HepG2 (cell line): ENCODE results near the gene SMIM29. TPM values are rescaled to one million over a fixed set of nuclear protein-coding genes. Genes with fewer than 3 reads are reported as not detected.

ENCODE experiments used
- ATAC-seq: fragments of 200-7000 bp; cut with Tn5 transposase; 3 replicates; pipeline ENCODE4 v1.9.1; 2020; ENCODE audit warnings: mild to moderate bottlenecking, moderate library complexity
- BruUV-seq: library from RNA; stranded (reverse); fragments of 400-500 nt; replicated peaks from 2 replicates; lab custom pipeline; 2021; lab: Mats Ljungman, UMichigan
- CTCF ChIA-PET: fragments of 300-600 bp; formaldehyde crosslinking; extraction: SDS; loops from one replicate; lab custom pipeline; 2021; ENCODE audit warnings: low total read pairs, inconsistent platforms, low intra/inter-chr PET ratio; lab: Yijun Ruan, JAX
- POLR2A ChIA-PET: fragments of 350-600 bp; sonication (Branson Sonifier 250); formaldehyde crosslinking; loops from one replicate; lab custom pipeline; 2020; ENCODE audit warnings: antibody characterized with exemption, inconsistent platforms; lab: Yijun Ruan, JAX
- DNase-seq: peaks from one replicate; pipeline ENCODE4 v3.0.0-alpha.2; 2015; ENCODE audit warnings: low spot score
- FAIRE-seq: peaks from 3 replicates; lab custom pipeline; 2011; peaks lifted over from hg19 to GRCh38; lab: Jason Lieb, UNC
- H2AFZ ChIP-seq: one replicate; pipeline ENCODE4 v1.6.1; 2011; ENCODE audit warnings: low read length, inconsistent platforms
- H3K27ac ChIP-seq: fragments of 300-600 bp; 3 replicates; pipeline ENCODE4 v1.8.0; 2011; ENCODE audit warnings: mixed run types, mild to moderate bottlenecking, mixed read lengths, low read length, inconsistent platforms; ENCODE audit not compliant: insufficient read depth; ENCODE audit errors: extremely low read length
- H3K27me3 ChIP-seq, 2 experiments: fragments of 200-600 bp in 1 of 2; 2 replicates in 1 of 2; 3 replicates in 1 of 2; pipeline versions ENCODE4 v1.6.0 to v1.8.0; 2011; ENCODE audit warnings: low read length in 2 of 2, mild to moderate bottlenecking in 2 of 2, moderate library complexity in 2 of 2, inconsistent platforms in 1 of 2; ENCODE audit not compliant: insufficient read depth in 2 of 2, control insufficient read depth in 1 of 2
- H3K36me3 ChIP-seq, 2 experiments: fragments of 200-600 bp in 1 of 2; replicated peaks in 1 of 2; 2 replicates in 1 of 2; 3 replicates in 1 of 2; pipeline versions ENCODE4 v1.5.1 to v1.8.0; 2011; ENCODE audit warnings: low read length in 2 of 2, inconsistent platforms in 1 of 2; ENCODE audit not compliant: insufficient read depth in 2 of 2, control insufficient read depth in 1 of 2
- H3K4me1 ChIP-seq: 2 replicates; pipeline ENCODE4 v1.5.1; 2012; ENCODE audit warnings: low read length, inconsistent platforms; ENCODE audit not compliant: insufficient read depth
- H3K4me2 ChIP-seq: 2 replicates; pipeline ENCODE4 v1.6.0; 2011; ENCODE audit warnings: low read depth, low read length, inconsistent platforms
- H3K4me3 ChIP-seq, 3 experiments: fragments of 200-600 bp in 1 of 3; sonication (generic), shearing (Covaris generic) in 1 of 3; replicated peaks in 1 of 3; 2 replicates each; pipeline ENCODE4 v1.5.1; 2011 to 2016; ENCODE audit warnings: low read length in 3 of 3, inconsistent platforms in 2 of 3, low read depth in 2 of 3, mild to moderate bottlenecking in 2 of 3, control low read depth in 1 of 3, mixed read lengths in 1 of 3; ENCODE audit not compliant: insufficient read depth in 1 of 3
- H3K79me2 ChIP-seq: one replicate; pipeline ENCODE4 v1.6.1; 2011; ENCODE audit warnings: low read length, inconsistent platforms; ENCODE audit not compliant: insufficient read depth
- H3K9ac ChIP-seq: 2 replicates; pipeline ENCODE4 v1.6.0; 2011; ENCODE audit warnings: mild to moderate bottlenecking, low read depth, low read length, inconsistent platforms; ENCODE audit not compliant: insufficient read depth
- H3K9me3 ChIP-seq: 2 replicates; pipeline ENCODE4 v1.5.1; 2012; ENCODE audit warnings: mild to moderate bottlenecking, low read length
- H4K20me1 ChIP-seq: 2 replicates; pipeline ENCODE4 v1.6.0; 2011; ENCODE audit warnings: inconsistent platforms, mild to moderate bottlenecking, low read length, moderate library complexity; ENCODE audit not compliant: insufficient read depth
- GFI1 ChIP-seq: sonication (generic); formaldehyde crosslinking; IDR thresholded peaks from 2 replicates; pipeline ENCODE4 v1.5.0; 2020; ENCODE audit warnings: missing genetic modification reagents, mild to moderate bottlenecking, borderline replicate concordance
- HNF4G ChIP-seq, 2 experiments: sonication (generic) in 1 of 2; formaldehyde crosslinking in 1 of 2; IDR thresholded peaks; 2 replicates each; pipeline versions ENCODE4 v1.4.0 to v1.6.1; 2011 to 2020; ENCODE audit warnings: borderline replicate concordance in 2 of 2, low read depth in 2 of 2, mild to moderate bottlenecking in 2 of 2, low read length in 1 of 2, missing genetic modification reagents in 1 of 2, moderate library complexity in 1 of 2
- TBP ChIP-seq: sonication (generic); formaldehyde crosslinking; IDR thresholded peaks from 2 replicates; pipeline ENCODE4 v1.5.0; 2020; ENCODE audit warnings: missing genetic modification reagents
- U2AF1 ChIP-seq: fragments of 200-400 bp; formaldehyde crosslinking; optimal IDR thresholded peaks from 2 replicates; pipeline ENCODE3; 2017; ENCODE audit warnings: mild to moderate bottlenecking, low read depth, low read length
- U2AF2 ChIP-seq: fragments of 200-400 bp; formaldehyde crosslinking; IDR thresholded peaks from 2 replicates; pipeline ENCODE4 v1.6.1; 2017; ENCODE audit warnings: low read depth, mild to moderate bottlenecking, low read length
- ZFP90 ChIP-seq: sonication (generic); formaldehyde crosslinking; IDR thresholded peaks from 2 replicates; pipeline ENCODE4 v1.8.0; 2022; ENCODE audit warnings: missing genetic modification reagents, mild to moderate bottlenecking, inconsistent platforms, borderline replicate concordance
- ZNF251 ChIP-seq: sonication (generic); formaldehyde crosslinking; IDR thresholded peaks from 2 replicates; pipeline ENCODE4 v1.9.0; 2021; ENCODE audit warnings: mild to moderate bottlenecking, missing genetic modification reagents
- ZNF256 ChIP-seq: sonication (generic); formaldehyde crosslinking; conservative IDR thresholded peaks from 2 replicates; pipeline ENCODE4 v1.4.0; 2020; ENCODE audit warnings: missing genetic modification reagents
- ZNF337 ChIP-seq: sonication (generic); formaldehyde crosslinking; IDR thresholded peaks from 2 replicates; pipeline ENCODE4 v1.5.1; 2020; ENCODE audit warnings: missing genetic modification reagents, low read depth, mild to moderate bottlenecking, borderline replicate concordance
- ZNF431 ChIP-seq: sonication (generic); formaldehyde crosslinking; IDR thresholded peaks from 2 replicates; pipeline ENCODE4 v1.9.0; 2022; ENCODE audit warnings: missing genetic modification reagents, low read depth, mild to moderate bottlenecking, borderline replicate concordance
- ZNF460 ChIP-seq: sonication (generic); formaldehyde crosslinking; IDR thresholded peaks from 2 replicates; pipeline ENCODE4 v1.5.1; 2020; ENCODE audit warnings: missing genetic modification reagents, mild to moderate bottlenecking, borderline replicate concordance
- ZNF562 ChIP-seq: sonication (generic); formaldehyde crosslinking; IDR thresholded peaks from 2 replicates; pipeline ENCODE4 v1.8.0; 2022; ENCODE audit warnings: missing genetic modification reagents, borderline replicate concordance
- WGBS: methylation state at CpG from one replicate; pipeline ENCODE4 v1.1.6; 2017; ENCODE audit warnings: low lambda C conversion rate; 5-methylcytosine and 5-hydroxymethylcytosine counted together
- in situ Hi-C: cut with HindIII; loops from 2 replicates; pipeline ENCODE4 v1.10.0; 2017; ENCODE audit warnings: low pct_unique_long_range_greater_than_20kb; ENCODE audit not compliant: extremely low pct_ligation_motif_present
- intact Hi-C: fragments of 100-400 bp; cut with micrococcal nuclease; formaldehyde crosslinking; loops from one replicate; pipeline ENCODE4 v1.10.0; 2022; ENCODE audit not compliant: unreplicated experiment
- polyA plus RNA-seq, 8 experiments: library from polyadenylated mRNA; depleted of rRNA in 3 of 8; stranded (reverse) in 7 of 8; unstranded in 1 of 8; fragments of >200 nt; fragmentation: Illumina TruSeq in 4 of 8; extraction: Trizol in 4 of 8; gene quantifications; 2 replicates each; pipeline versions ENCODE4 v1.2.1 to v1.2.3, GENCODE V29; 2011 to 2016; ENCODE audit warnings: low read depth in 4 of 8, missing spikeins in 1 of 8, mixed read lengths in 1 of 8; ENCODE audit not compliant: insufficient read depth in 1 of 8
- total RNA-seq, 5 experiments: library from RNA; depleted of rRNA; stranded (reverse); fragments of >200 nt; fragmentation: Illumina TruSeq; extraction: Trizol; gene quantifications; 2 replicates each; pipeline ENCODE4 v1.2.3, GENCODE V29; 2016; ENCODE audit warnings: low read depth in 1 of 5
- TF ChIP-seq, protein P1 (sequence below): fragments of 450-650 bp; IDR thresholded peaks from 2 replicates; pipeline ENCODE4 v1.6.1; 2016
- TF ChIP-seq, protein P2 (sequence below): sonication (generic); formaldehyde crosslinking; IDR thresholded peaks from 2 replicates; pipeline ENCODE4 v1.5.1; 2020; ENCODE audit warnings: missing genetic modification reagents, mild to moderate bottlenecking, borderline replicate concordance
- TF ChIP-seq, protein P3 (sequence below): conservative IDR thresholded peaks from 2 replicates; pipeline ENCODE4 v1.6.1; 2018; ENCODE audit warnings: missing genetic modification reagents
- TF ChIP-seq, protein P4 (sequence below): sonication (generic); formaldehyde crosslinking; IDR thresholded peaks from 2 replicates; pipeline ENCODE4 v1.4.0; 2020; ENCODE audit warnings: missing genetic modification reagents

Gene SMIM29
- total and polyA plus RNA-seq, 2 of the 13 experiments (the other 11 are each of a cell fraction or from before 2014, with no cell fraction given), result 8.8 to 15.3 TPM

DNA sequence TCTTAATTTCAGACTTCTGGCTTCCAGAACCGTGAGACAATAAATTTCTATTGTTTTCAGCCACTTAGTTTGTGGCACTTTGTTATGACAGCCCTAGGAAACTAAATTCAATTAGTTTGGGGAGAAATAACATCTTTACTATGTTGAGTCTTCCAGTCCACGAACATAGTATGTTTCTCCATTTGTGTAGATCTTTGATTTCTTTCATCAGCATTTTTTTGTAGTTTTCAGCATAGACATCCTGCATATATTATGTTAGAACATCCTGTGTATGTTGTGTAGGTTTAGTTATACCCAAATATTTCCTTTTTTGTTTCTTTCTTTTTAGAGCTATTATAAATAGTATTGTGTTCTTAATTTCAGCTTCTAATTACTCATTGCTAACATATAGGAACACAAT, 30.1 kb downstream of the SMIM29 start:
- no peak for FAIRE-seq
- POLR2A ChIA-PET, result no interaction called here
- no peak overlapping the region for H3K27ac ChIP-seq

More for the DNA sequence above, 30.1 kb downstream of the SMIM29 start:
- ATAC-seq, result no peak
- peaks cover 0 to 3% of the 10 kb centered on the region in 2 experiments; a peak in 1 of 5 replicates for H3K27me3 ChIP-seq
- H2AFZ ChIP-seq, result no peak overlapping the region
- intact Hi-C loops, result no loop called here
- H3K9ac ChIP-seq, result no peak overlapping the region
- 4% methylated on average over 2 of the region's 2 CpGs for WGBS
- H3K4me3 ChIP-seq, result no peak overlapping the region
- TF ChIP-seq, protein P1, sequence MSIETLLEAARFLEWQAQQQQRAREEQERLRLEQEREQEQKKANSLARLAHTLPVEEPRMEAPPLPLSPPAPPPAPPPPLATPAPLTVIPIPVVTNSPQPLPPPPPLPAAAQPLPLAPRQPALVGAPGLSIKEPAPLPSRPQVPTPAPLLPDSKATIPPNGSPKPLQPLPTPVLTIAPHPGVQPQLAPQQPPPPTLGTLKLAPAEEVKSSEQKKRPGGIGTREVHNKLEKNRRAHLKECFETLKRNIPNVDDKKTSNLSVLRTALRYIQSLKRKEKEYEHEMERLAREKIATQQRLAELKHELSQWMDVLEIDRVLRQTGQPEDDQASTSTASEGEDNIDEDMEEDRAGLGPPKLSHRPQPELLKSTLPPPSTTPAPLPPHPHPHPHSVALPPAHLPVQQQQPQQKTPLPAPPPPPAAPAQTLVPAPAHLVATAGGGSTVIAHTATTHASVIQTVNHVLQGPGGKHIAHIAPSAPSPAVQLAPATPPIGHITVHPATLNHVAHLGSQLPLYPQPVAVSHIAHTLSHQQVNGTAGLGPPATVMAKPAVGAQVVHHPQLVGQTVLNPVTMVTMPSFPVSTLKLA, result no peak
- no peak for TF ChIP-seq U2AF2
- TF ChIP-seq GFI1 (CRISPR knock-in tag), result no peak
- no peak for TF ChIP-seq ZNF562 (CRISPR knock-in tag)
- TF ChIP-seq ZNF256 (CRISPR knock-in tag), result no peak
- TF ChIP-seq, protein P2, sequence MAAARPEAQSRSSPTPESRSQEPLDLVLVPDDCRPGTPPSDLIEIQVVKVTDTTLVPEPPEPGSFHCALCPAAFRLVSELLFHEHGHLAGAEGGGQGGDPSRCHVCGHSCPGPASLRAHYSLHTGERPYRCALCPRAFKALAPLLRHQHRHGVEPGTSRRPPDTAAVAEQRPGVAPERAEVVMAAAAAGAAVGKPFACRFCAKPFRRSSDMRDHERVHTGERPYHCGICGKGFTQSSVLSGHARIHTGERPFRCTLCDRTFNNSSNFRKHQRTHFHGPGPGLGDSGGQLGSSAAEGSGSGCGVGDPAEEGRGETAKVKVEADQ (CRISPR knock-in tag), result no peak
- no peak for TF ChIP-seq TBP (CRISPR knock-in tag)
- TF ChIP-seq, protein P3, sequence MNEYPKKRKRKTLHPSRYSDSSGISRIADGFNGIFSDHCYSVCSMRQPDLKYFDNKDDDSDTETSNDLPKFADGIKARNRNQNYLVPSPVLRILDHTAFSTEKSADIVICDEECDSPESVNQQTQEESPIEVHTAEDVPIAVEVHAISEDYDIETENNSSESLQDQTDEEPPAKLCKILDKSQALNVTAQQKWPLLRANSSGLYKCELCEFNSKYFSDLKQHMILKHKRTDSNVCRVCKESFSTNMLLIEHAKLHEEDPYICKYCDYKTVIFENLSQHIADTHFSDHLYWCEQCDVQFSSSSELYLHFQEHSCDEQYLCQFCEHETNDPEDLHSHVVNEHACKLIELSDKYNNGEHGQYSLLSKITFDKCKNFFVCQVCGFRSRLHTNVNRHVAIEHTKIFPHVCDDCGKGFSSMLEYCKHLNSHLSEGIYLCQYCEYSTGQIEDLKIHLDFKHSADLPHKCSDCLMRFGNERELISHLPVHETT (CRISPR knock-in tag), result no peak
- TF ChIP-seq ZNF431 (CRISPR knock-in tag), result no peak
- TF ChIP-seq, protein P4, sequence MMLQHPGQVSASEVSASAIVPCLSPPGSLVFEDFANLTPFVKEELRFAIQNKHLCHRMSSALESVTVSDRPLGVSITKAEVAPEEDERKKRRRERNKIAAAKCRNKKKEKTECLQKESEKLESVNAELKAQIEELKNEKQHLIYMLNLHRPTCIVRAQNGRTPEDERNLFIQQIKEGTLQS (CRISPR knock-in tag), result no peak
- no peak for TF ChIP-seq U2AF1
- no peak for TF ChIP-seq ZNF337
- TF ChIP-seq ZNF460, result no peak
- TF ChIP-seq HNF4G (IDR thresholded peaks at IDR 0.05; ENCODE audit: borderline replicate concordance, low read depth, low read length), result no peak
- TF ChIP-seq HNF4G (CRISPR knock-in tag; IDR thresholded peaks at IDR 0.05; ENCODE audit: borderline replicate concordance, low read depth), result no peak
- TF ChIP-seq ZNF251 (CRISPR knock-in tag), result no peak
- no peak for TF ChIP-seq ZFP90 (CRISPR knock-in tag)
- in situ Hi-C loops, result no loop called here
- no peaks in the 10 kb centered on the region for H3K36me3 ChIP-seq
- no peaks in the 10 kb centered on the region for H3K79me2 ChIP-seq
- H3K4me1 ChIP-seq, result peaks cover 14% of the 10 kb centered on the region
- no TSS peak for BruUV-seq
- CTCF ChIA-PET, result no interaction called here
- no peak overlapping the region for H3K4me2 ChIP-seq
- H3K9me3 ChIP-seq, result no peaks in the 10 kb centered on the region
- no peaks in the 10 kb centered on the region for H4K20me1 ChIP-seq
- no peak for DNase-seq
